ENCODE results near the gene NRP1.
"Not testable (repeated sequence)": the region's sequence is repeated elsewhere in the genome, so short reads cannot be mapped to it uniquely, and the experiment has no call there.

NRP1 gene

GRCh38 chr10:33227489-33227888 lies 107.0 kb downstream of the NRP1 start:
- Histone ChIP-seq H3K9me3 (ENCODE audit: control insufficient read depth, insufficient read depth, low read length) (no peaks in the 10 kb centered on the region), H3K36me3 (ENCODE audit: control insufficient read depth, low read length) (no peaks in the 10 kb centered on the region), H3K9me2 (replicated peaks; ENCODE audit: control insufficient read depth, low read length) (no peaks in the 10 kb centered on the region), H3K27me3 (ENCODE audit: control insufficient read depth, low read length) (no peaks in the 10 kb centered on the region), H3K4me1 (ENCODE audit: control insufficient read depth, low read length) (no peaks in the 10 kb centered on the region), H4K20me1 (ENCODE audit: control insufficient read depth, insufficient read depth, low read depth, low read length) (no peaks in the 10 kb centered on the region), H3F3A (ENCODE audit: control insufficient read depth, insufficient read depth) (no peaks in the 10 kb centered on the region), H3K79me2 (ENCODE audit: control insufficient read depth, low read length) (no peaks in the 10 kb centered on the region), H3K4me2 (ENCODE audit: low read length) (no peak overlapping the region), H3K4me3 (ENCODE audit: low read length) (no peak overlapping the region), H3K27ac (ENCODE audit: low read depth, low read length) (no peak overlapping the region)
- TF ChIP-seq, protein P1, sequence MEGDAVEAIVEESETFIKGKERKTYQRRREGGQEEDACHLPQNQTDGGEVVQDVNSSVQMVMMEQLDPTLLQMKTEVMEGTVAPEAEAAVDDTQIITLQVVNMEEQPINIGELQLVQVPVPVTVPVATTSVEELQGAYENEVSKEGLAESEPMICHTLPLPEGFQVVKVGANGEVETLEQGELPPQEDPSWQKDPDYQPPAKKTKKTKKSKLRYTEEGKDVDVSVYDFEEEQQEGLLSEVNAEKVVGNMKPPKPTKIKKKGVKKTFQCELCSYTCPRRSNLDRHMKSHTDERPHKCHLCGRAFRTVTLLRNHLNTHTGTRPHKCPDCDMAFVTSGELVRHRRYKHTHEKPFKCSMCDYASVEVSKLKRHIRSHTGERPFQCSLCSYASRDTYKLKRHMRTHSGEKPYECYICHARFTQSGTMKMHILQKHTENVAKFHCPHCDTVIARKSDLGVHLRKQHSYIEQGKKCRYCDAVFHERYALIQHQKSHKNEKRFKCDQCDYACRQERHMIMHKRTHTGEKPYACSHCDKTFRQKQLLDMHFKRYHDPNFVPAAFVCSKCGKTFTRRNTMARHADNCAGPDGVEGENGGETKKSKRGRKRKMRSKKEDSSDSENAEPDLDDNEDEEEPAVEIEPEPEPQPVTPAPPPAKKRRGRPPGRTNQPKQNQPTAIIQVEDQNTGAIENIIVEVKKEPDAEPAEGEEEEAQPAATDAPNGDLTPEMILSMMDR (IDR thresholded peaks at IDR 0.05; ENCODE audit: low read depth, low read length, poor library complexity, severe bottlenecking), result no peak
- TF ChIP-seq EZH2phosphoT487 (IDR thresholded peaks at IDR 0.05; ENCODE audit: borderline replicate concordance, low read length), result no peak

DNA sequence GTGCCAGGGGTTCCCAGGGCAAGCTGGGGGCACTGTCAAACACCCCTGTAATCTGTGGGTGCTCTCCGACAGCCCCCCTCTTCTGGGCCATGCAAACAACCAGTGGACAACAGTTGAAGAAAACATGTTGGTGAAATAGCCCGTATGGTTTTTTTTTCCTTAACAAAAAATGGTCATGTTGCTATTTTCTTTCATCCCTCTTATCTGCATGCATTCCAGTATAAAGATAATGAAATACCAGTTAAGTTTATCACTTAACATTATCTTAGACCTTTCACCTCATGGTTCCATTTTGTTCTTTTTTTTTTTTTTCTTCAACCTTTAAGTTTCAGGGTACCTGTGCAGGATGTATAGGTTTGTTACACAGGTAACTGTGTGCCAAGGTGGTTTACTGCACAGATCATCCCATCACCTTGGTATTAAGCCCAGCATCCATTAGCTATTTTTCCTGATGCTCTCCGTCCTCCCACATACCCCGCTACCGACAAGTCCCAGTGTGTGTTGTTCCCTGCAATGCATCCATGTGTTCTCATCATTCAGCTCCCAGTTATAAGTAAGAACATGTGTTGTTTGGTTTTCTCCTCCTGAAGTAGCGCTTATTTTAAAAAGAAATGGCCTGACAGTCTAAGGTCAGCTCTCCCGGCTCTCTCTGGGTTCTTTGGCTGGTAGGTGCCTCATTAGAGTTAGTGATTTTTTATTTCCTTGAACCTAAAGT lies 110.1 kb downstream of the NRP1 start:
- no peaks in the 10 kb centered on the region for H3K27me3 ChIP-seq (ENCODE audit: control insufficient read depth, low read length)
- no peaks in the 10 kb centered on the region for H3K4me1 ChIP-seq (ENCODE audit: control insufficient read depth, low read length)
- no peaks in the 10 kb centered on the region for H3K79me2 ChIP-seq (ENCODE audit: control insufficient read depth, low read length)
- no peak overlapping the region for H3K27ac ChIP-seq (ENCODE audit: low read depth, low read length)
- no peak overlapping the region for H3K4me3 ChIP-seq (ENCODE audit: low read length)
- H3K9me3 ChIP-seq (ENCODE audit: control insufficient read depth, insufficient read depth, low read length), result no peaks in the 10 kb centered on the region
- no peak overlapping the region for H3K4me2 ChIP-seq (ENCODE audit: low read length)
- H3K36me3 ChIP-seq (ENCODE audit: control insufficient read depth, low read length), result no peaks in the 10 kb centered on the region
- TF ChIP-seq, protein P1 (IDR thresholded peaks at IDR 0.05; ENCODE audit: low read depth, low read length, poor library complexity, severe bottlenecking), result no peak
- TF ChIP-seq EZH2phosphoT487 (IDR thresholded peaks at IDR 0.05; ENCODE audit: borderline replicate concordance, low read length), result no peak
- H3F3A ChIP-seq (ENCODE audit: control insufficient read depth, insufficient read depth), result no peaks in the 10 kb centered on the region
- H4K20me1 ChIP-seq (ENCODE audit: control insufficient read depth, insufficient read depth, low read depth, low read length), result no peaks in the 10 kb centered on the region
- no peaks in the 10 kb centered on the region for H3K9me2 ChIP-seq (replicated peaks; ENCODE audit: control insufficient read depth, low read length)

DNA sequence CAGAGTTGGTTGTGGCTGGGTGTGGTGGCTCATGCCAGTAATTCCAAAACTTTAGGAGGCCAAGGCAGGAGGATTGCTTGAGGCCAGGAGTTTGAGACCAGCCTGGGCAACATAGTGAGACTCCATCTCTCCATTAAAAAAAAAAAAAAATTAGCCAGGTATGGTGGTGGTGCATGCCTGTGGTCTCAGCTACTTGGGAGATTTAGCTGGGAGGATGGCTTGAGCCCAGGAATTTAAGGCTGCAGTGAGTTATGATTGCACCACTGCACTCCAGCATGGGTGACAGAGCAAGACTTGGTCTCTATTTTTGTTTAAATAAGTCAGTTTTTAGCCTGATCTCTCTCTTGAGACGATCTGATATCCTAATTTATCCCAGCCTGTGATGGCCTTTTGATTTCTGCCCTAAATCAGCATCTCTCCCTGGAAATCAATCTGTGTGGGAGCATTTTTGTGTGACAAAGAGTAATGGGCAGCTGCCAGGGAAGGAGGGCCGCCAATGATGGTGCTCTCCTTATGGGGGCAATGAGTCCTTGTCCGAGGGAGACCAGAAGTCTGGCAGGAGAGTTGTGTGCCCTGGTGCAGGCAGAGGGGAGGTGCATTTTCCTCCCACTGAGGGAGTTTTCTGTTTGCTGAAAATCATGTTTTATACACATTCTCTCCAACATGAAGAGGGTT lies 111.0 kb downstream of the NRP1 start:
- Histone ChIP-seq H3K27ac (ENCODE audit: low read depth, low read length) (no peak overlapping the region), H3K9me3 (ENCODE audit: control insufficient read depth, insufficient read depth, low read length) (no peaks in the 10 kb centered on the region), H3K4me1 (ENCODE audit: control insufficient read depth, low read length) (no peaks in the 10 kb centered on the region), H3K4me3 (ENCODE audit: low read length) (no peak overlapping the region), H3K9me2 (replicated peaks; ENCODE audit: control insufficient read depth, low read length) (no peaks in the 10 kb centered on the region), H3K36me3 (ENCODE audit: control insufficient read depth, low read length) (no peaks in the 10 kb centered on the region), H3K4me2 (ENCODE audit: low read length) (no peak overlapping the region), H3F3A (ENCODE audit: control insufficient read depth, insufficient read depth) (no peaks in the 10 kb centered on the region), H4K20me1 (ENCODE audit: control insufficient read depth, insufficient read depth, low read depth, low read length) (no peaks in the 10 kb centered on the region), H3K79me2 (ENCODE audit: control insufficient read depth, low read length) (no peaks in the 10 kb centered on the region), H3K27me3 (ENCODE audit: control insufficient read depth, low read length) (no peaks in the 10 kb centered on the region)
- TF ChIP-seq, protein P1 (IDR thresholded peaks at IDR 0.05; ENCODE audit: low read depth, low read length, poor library complexity, severe bottlenecking), result no peak
- TF ChIP-seq EZH2phosphoT487 (IDR thresholded peaks at IDR 0.05; ENCODE audit: borderline replicate concordance, low read length), result no peak

- not testable (repeated sequence) for H3K4me1 ChIP-seq (ENCODE audit: control insufficient read depth, low read length); H3K79me2 ChIP-seq (ENCODE audit: control insufficient read depth, low read length); H3K9me2 ChIP-seq (replicated peaks; ENCODE audit: control insufficient read depth, low read length); H3K4me3 ChIP-seq (ENCODE audit: low read length); H4K20me1 ChIP-seq (ENCODE audit: control insufficient read depth, insufficient read depth, low read depth, low read length); H3K27ac ChIP-seq (ENCODE audit: low read depth, low read length); H3K27me3 ChIP-seq (ENCODE audit: control insufficient read depth, low read length); H3K36me3 ChIP-seq (ENCODE audit: control insufficient read depth, low read length); H3F3A ChIP-seq (ENCODE audit: control insufficient read depth, insufficient read depth); H3K9me3 ChIP-seq (ENCODE audit: control insufficient read depth, insufficient read depth, low read length); H3K4me2 ChIP-seq (ENCODE audit: low read length)
Measured at GRCh38 chr10:33222304-33222703, 112.2 kb downstream of the NRP1 start.
